Keratinocyte (primary cell): ENCODE data around the gene KLC1. TPM values are rescaled to one million over a fixed set of nuclear protein-coding genes. Genes with fewer than 3 reads are reported as not detected.

Experiments used
- DNase-seq: peaks from one replicate; pipeline ENCODE4 v3.0.0-alpha.2; 2011; ENCODE audit warnings: low read depth, missing footprints, low spot score
- FAIRE-seq: peaks from 2 replicates; lab custom pipeline; 2011; peaks lifted over from hg19 to GRCh38; lab: Jason Lieb, UNC
- H2AFZ ChIP-seq: 2 replicates; pipeline ENCODE4 v1.6.0; 2012; ENCODE audit warnings: low read length, control low read depth, inconsistent platforms; ENCODE audit not compliant: control insufficient read depth
- H3K27ac ChIP-seq: 2 replicates; pipeline ENCODE4 v1.5.1; 2011; ENCODE audit warnings: low read length; ENCODE audit not compliant: control insufficient read depth, insufficient read depth
- H3K27me3 ChIP-seq: 3 replicates; pipeline ENCODE4 v1.6.0; 2011; ENCODE audit warnings: low read length; ENCODE audit not compliant: control insufficient read depth, insufficient read depth; ENCODE audit errors: extremely low read depth
- H3K36me3 ChIP-seq, 2 experiments: 2 replicates in 1 of 2; 3 replicates in 1 of 2; pipeline ENCODE4 v1.5.1; 2011; ENCODE audit warnings: low read length in 2 of 2, mild to moderate bottlenecking in 1 of 2; ENCODE audit not compliant: control insufficient read depth in 2 of 2, insufficient read depth in 2 of 2; ENCODE audit errors: extremely low read depth in 1 of 2
- H3K4me1 ChIP-seq: 3 replicates; pipeline ENCODE4 v1.5.1; 2011; ENCODE audit warnings: low read length; ENCODE audit not compliant: control insufficient read depth, insufficient read depth; ENCODE audit errors: extremely low read depth
- H3K4me2 ChIP-seq: 3 replicates; pipeline ENCODE4 v1.6.0; 2011; ENCODE audit warnings: low read depth, low read length; ENCODE audit not compliant: control insufficient read depth, insufficient read depth; ENCODE audit errors: extremely low read depth
- H3K4me3 ChIP-seq, 3 experiments: fragments of 200-600 bp in 1 of 3; sonication (generic) in 1 of 3; 2 replicates in 2 of 3; 3 replicates in 1 of 3; pipeline ENCODE4 v1.5.1; 2011 to 2016; ENCODE audit warnings: low read length in 3 of 3, mild to moderate bottlenecking in 3 of 3, control low read depth in 2 of 3, inconsistent platforms in 1 of 3, low read depth in 1 of 3, mixed read lengths in 1 of 3, mixed run types in 1 of 3, moderate library complexity in 1 of 3; ENCODE audit not compliant: control insufficient read depth in 2 of 3, insufficient read depth in 2 of 3; ENCODE audit errors: extremely low read depth in 1 of 3
- H3K79me2 ChIP-seq: 2 replicates; pipeline ENCODE4 v1.6.0; 2012; ENCODE audit warnings: low read length; ENCODE audit not compliant: control insufficient read depth, insufficient read depth
- H3K9ac ChIP-seq: 3 replicates; pipeline ENCODE4 v1.6.0; 2011; ENCODE audit warnings: low read length; ENCODE audit not compliant: control insufficient read depth, insufficient read depth; ENCODE audit errors: extremely low read depth
- H3K9me1 ChIP-seq: 3 replicates; pipeline ENCODE4 v1.6.0; 2011; ENCODE audit warnings: low read length; ENCODE audit not compliant: control insufficient read depth, insufficient read depth; ENCODE audit errors: extremely low read depth
- H3K9me3 ChIP-seq: 2 replicates; pipeline ENCODE4 v1.5.1; 2012; ENCODE audit warnings: low read depth, low read length; ENCODE audit not compliant: control insufficient read depth
- H4K20me1 ChIP-seq: 3 replicates; pipeline ENCODE4 v1.6.0; 2011; ENCODE audit warnings: low read length; ENCODE audit not compliant: control insufficient read depth, insufficient read depth; ENCODE audit errors: extremely low read depth
- EZH2 ChIP-seq: IDR thresholded peaks from one replicate; pipeline ENCODE4 v1.6.1; 2012; ENCODE audit warnings: inconsistent platforms, mild to moderate bottlenecking, low read length, moderate library complexity
- dilution Hi-C: fragments of 300-500 bp; cut with MboI; formaldehyde crosslinking; loops from one replicate; pipeline ENCODE4 v1.7.0; 2020; ENCODE audit warnings: low sequenced_read_pairs; ENCODE audit not compliant: extremely low pct_ligation_motif_present
- polyA plus RNA-seq, 5 experiments: library from polyadenylated mRNA; depleted of rRNA in 3 of 5; stranded (reverse) in 3 of 5; stranded (forward) in 1 of 5; unstranded in 1 of 5; fragments of >200 nt; gene quantifications; 1 replicate in 1 of 5; 2 replicates in 3 of 5; 3 replicates in 1 of 5; pipeline versions ENCODE4 v1.2.1 to v1.2.3, GENCODE V29; 2011 to 2012; ENCODE audit warnings: missing spikeins in 2 of 5, low read depth in 1 of 5, low replicate concordance in 1 of 5
- TF ChIP-seq, protein P1 (sequence below), 3 experiments: IDR thresholded peaks in 1 of 3; conservative IDR thresholded peaks in 1 of 3; optimal IDR thresholded peaks in 1 of 3; 2 replicates in 2 of 3; 3 replicates in 1 of 3; pipeline versions ENCODE3 to v1.5.1; 2011; ENCODE audit warnings: low read length in 3 of 3, mild to moderate bottlenecking in 3 of 3, moderate library complexity in 2 of 3, control low read depth in 1 of 3, inconsistent platforms in 1 of 3; ENCODE audit not compliant: insufficient read depth in 2 of 3; ENCODE audit errors: extremely low read depth in 1 of 3

KLC1 gene
- polyA plus RNA-seq, 1 donor (not counting 4 experiments of a cell fraction or from before 2014, with no cell fraction given): 130 TPM

DNA sequence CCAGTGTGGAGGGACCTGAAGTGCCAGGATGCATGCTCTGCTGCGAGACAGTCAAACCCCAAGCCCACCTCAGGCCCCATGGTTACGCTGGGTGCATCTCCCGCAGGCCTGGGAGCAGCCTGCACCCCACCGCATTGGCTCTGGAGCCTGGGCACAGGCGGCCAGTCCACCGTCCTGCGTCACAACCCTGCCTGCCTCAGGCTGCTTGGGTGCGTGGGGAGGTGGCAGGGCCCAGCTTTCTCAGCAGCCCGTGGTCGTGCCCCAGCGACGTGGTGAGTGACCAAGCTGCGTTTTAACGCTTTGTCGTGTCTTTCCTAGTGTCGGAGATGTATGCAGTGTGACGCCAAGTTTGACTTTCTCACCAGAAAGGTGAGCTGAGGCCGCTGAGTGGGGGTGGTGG is 97.5 kb downstream of the KLC1 start:
- dilution Hi-C loops: no loop called here
- DNase-seq (no peak), FAIRE-seq (no peak)
- H3K9me3 ChIP-seq: no peaks in the 10 kb centered on the region
- no peaks in the 10 kb centered on the region for H3K9me1 ChIP-seq
- H3K27ac ChIP-seq: no peak overlapping the region
- peaks cover 12% of the 10 kb centered on the region for H4K20me1 ChIP-seq
- H3K9ac ChIP-seq: no peak overlapping the region
- peaks cover 18 to 37% of the 10 kb centered on the region in 2 experiments for H3K36me3 ChIP-seq
- H3K27me3 ChIP-seq: no peaks in the 10 kb centered on the region
- peaks cover 6% of the 10 kb centered on the region for H3K4me1 ChIP-seq
- H3K79me2 ChIP-seq: peaks cover 59% of the 10 kb centered on the region
- H3K4me2 ChIP-seq: no peak overlapping the region
- TF ChIP-seq, protein P1, sequence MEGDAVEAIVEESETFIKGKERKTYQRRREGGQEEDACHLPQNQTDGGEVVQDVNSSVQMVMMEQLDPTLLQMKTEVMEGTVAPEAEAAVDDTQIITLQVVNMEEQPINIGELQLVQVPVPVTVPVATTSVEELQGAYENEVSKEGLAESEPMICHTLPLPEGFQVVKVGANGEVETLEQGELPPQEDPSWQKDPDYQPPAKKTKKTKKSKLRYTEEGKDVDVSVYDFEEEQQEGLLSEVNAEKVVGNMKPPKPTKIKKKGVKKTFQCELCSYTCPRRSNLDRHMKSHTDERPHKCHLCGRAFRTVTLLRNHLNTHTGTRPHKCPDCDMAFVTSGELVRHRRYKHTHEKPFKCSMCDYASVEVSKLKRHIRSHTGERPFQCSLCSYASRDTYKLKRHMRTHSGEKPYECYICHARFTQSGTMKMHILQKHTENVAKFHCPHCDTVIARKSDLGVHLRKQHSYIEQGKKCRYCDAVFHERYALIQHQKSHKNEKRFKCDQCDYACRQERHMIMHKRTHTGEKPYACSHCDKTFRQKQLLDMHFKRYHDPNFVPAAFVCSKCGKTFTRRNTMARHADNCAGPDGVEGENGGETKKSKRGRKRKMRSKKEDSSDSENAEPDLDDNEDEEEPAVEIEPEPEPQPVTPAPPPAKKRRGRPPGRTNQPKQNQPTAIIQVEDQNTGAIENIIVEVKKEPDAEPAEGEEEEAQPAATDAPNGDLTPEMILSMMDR (optimal IDR thresholded peaks at IDR 0.05 in 1 of 3, IDR thresholded peaks at IDR 0.05 in 1 of 3, conservative IDR thresholded peaks at IDR 0.05 in 1 of 3; ENCODE audit: extremely low read depth in 1 of 3, insufficient read depth in 2 of 3, low read length in 3 of 3): no peak
- no peak for TF ChIP-seq EZH2
- H2AFZ ChIP-seq: no peak overlapping the region
- H3K4me3 ChIP-seq: no peak overlapping the region

DNA sequence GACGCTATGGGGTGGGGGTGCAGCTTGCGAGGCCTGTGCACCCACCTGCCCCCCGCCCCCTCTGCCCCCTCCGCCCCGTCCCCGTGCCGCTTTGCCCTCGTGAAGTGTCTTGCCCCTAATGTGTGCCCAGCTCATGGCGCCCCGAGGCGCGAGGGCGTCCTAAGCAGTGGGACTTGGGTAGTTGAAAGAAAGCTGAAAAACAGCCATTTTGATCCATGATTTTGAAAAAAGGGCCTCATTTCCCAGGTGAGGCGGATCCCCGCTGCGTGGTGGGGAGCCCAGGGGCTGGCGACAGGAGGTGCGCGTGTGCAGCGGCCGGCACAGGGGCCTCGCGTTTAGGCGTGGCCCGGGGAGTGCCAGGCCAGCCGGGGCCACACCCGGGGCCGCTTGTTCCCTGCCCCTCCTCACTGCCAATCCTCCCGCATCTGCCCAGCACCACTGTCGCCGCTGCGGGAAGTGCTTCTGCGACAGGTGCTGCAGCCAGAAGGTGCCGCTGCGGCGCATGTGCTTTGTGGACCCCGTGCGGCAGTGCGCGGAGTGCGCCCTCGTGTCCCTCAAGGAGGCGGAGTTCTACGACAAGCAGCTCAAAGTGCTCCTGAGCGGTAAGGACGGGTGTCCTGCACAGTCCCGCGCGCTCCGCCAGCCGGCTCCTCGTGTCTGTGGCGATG is 98.4 kb downstream of the KLC1 start:
- peaks cover 51% of the 10 kb centered on the region for H3K79me2 ChIP-seq
- DNase-seq: no peak

More for the DNA sequence above, 98.4 kb downstream of the KLC1 start:
- no peak overlapping the region for H3K9ac ChIP-seq
- H3K9me1 ChIP-seq: no peaks in the 10 kb centered on the region
- dilution Hi-C loops: no loop called here
- FAIRE-seq: no peak
- peaks cover 6% of the 10 kb centered on the region for H3K4me1 ChIP-seq
- no peak overlapping the region for H2AFZ ChIP-seq
- H3K4me3 ChIP-seq: no peak overlapping the region
- no peaks in the 10 kb centered on the region for H3K27me3 ChIP-seq
- H4K20me1 ChIP-seq: peaks cover 10% of the 10 kb centered on the region
- no peaks in the 10 kb centered on the region for H3K9me3 ChIP-seq
- TF ChIP-seq, protein P1 (optimal IDR thresholded peaks at IDR 0.05 in 1 of 3, IDR thresholded peaks at IDR 0.05 in 1 of 3, conservative IDR thresholded peaks at IDR 0.05 in 1 of 3; ENCODE audit: extremely low read depth in 1 of 3, insufficient read depth in 2 of 3, low read length in 3 of 3): no peak
- no peak for TF ChIP-seq EZH2
- no peak overlapping the region for H3K4me2 ChIP-seq
- no peak overlapping the region for H3K27ac ChIP-seq
- peaks cover 24 to 45% of the 10 kb centered on the region in 2 experiments for H3K36me3 ChIP-seq
